OCI-LY7 (cell line): ENCODE data around the gene BTBD2.

Experiments used
- CTCF ChIP-seq: fragments of 200-600 bp; sonication (generic); conservative IDR thresholded peaks from 2 replicates; pipeline ENCODE4 v1.5.1; 2014; ENCODE audit warnings: mild to moderate bottlenecking, antibody characterized with exemption, low read length, moderate library complexity, mixed read lengths
- EZH2phosphoT487 ChIP-seq: fragments of 200-600 bp; sonication (generic); IDR thresholded peaks from 2 replicates; pipeline ENCODE4 v1.6.1; 2018; ENCODE audit warnings: low read depth, borderline replicate concordance, mild to moderate bottlenecking, mixed run types, antibody characterized with exemption, low read length, moderate library complexity, mixed read lengths

- TF ChIP-seq CTCF (no peak), EZH2phosphoT487 (no peak)
These were observed 47.0 kb downstream of the BTBD2 start for GRCh38 chr19:1968279-1969175.
